Muscle layer of duodenum (tissue), 2 donors: Measurements from ENCODE around the gene RMND1.

Experiments used
- H3K27ac ChIP-seq: one replicate; pipeline ENCODE4 v1.7.0; 2013; ENCODE audit warnings: mild to moderate bottlenecking, low read length
- H3K27me3 ChIP-seq: one replicate; pipeline ENCODE4 v1.7.0; 2013; ENCODE audit warnings: low read depth, mild to moderate bottlenecking, control low read depth, low read length
- H3K36me3 ChIP-seq, 2 donors: one replicate each; pipeline ENCODE4 v1.7.0; 2013; ENCODE audit warnings: low read length in 2 of 2, control low read depth in 1 of 2, mild to moderate bottlenecking in 1 of 2; ENCODE audit not compliant: insufficient read depth in 2 of 2, control insufficient read depth in 1 of 2
- H3K4me1 ChIP-seq, 2 donors: one replicate each; pipeline ENCODE4 v1.7.0; 2013; ENCODE audit warnings: low read length in 2 of 2, mild to moderate bottlenecking in 2 of 2, control low read depth in 1 of 2, moderate library complexity in 1 of 2; ENCODE audit not compliant: insufficient read depth in 2 of 2, control insufficient read depth in 1 of 2
- H3K4me3 ChIP-seq, 2 donors: one replicate each; pipeline ENCODE4 v1.7.0; 2013; ENCODE audit warnings: low read length in 2 of 2, low read depth in 1 of 2, mild to moderate bottlenecking in 1 of 2
- H3K9me3 ChIP-seq, 2 donors: one replicate each; pipeline ENCODE4 v1.7.0; 2013; ENCODE audit warnings: low read length in 2 of 2, control low read depth in 1 of 2, mild to moderate bottlenecking in 1 of 2; ENCODE audit not compliant: control insufficient read depth in 1 of 2
- donor health status: healthy.

The RMND1 gene

GRCh38 chr6:151437401-151437800 is 14.5 kb downstream of the RMND1 start:
- H3K27ac ChIP-seq = no peak overlapping the region
- H3K9me3 ChIP-seq = no peaks in the 10 kb centered on the region
- peaks cover 0 to 4% of the 10 kb centered on the region in 2 donors for H3K4me1 ChIP-seq
- no peak overlapping the region for H3K4me3 ChIP-seq
- peaks cover 0 to 4% of the 10 kb centered on the region in 2 donors for H3K36me3 ChIP-seq
- no peaks in the 10 kb centered on the region for H3K27me3 ChIP-seq

GRCh38 chr6:151436802-151437201 is 15.1 kb downstream of the RMND1 start:
- H3K4me1 ChIP-seq = peaks cover 0 to 4% of the 10 kb centered on the region in 2 donors
- H3K27ac ChIP-seq = no peak overlapping the region
- H3K27me3 ChIP-seq = no peaks in the 10 kb centered on the region
- no peak overlapping the region for H3K4me3 ChIP-seq
- H3K36me3 ChIP-seq = peaks cover 4 to 7% of the 10 kb centered on the region in 2 donors
- H3K9me3 ChIP-seq = no peaks in the 10 kb centered on the region

- Histone ChIP-seq H3K4me1 (no peaks in the 10 kb centered on the region), H3K27ac (no peak overlapping the region), H3K9me3 (no peaks in the 10 kb centered on the region), H3K4me3 (no peak overlapping the region), H3K36me3 (peaks cover 6 to 9% of the 10 kb centered on the region in 2 donors), H3K27me3 (no peaks in the 10 kb centered on the region)
These were observed 15.6 kb downstream of the RMND1 start for GRCh38 chr6:151436300-151436699.

GRCh38 chr6:151434369-151434768 is 17.6 kb downstream of the RMND1 start:
- Histone ChIP-seq H3K9me3 (no peaks in the 10 kb centered on the region), H3K4me3 (no peak overlapping the region), H3K36me3 (peaks cover 24 to 28% of the 10 kb centered on the region in 2 donors), H3K4me1 (no peaks in the 10 kb centered on the region), H3K27ac (no peak overlapping the region), H3K27me3 (no peaks in the 10 kb centered on the region)

GRCh38 chr6:151432651-151433050 is 19.3 kb downstream of the RMND1 start:
- Histone ChIP-seq H3K9me3 (no peaks in the 10 kb centered on the region), H3K4me3 (no peak overlapping the region), H3K36me3 (peaks cover 36 to 37% of the 10 kb centered on the region in 2 donors), H3K27me3 (no peaks in the 10 kb centered on the region), H3K27ac (no peak overlapping the region), H3K4me1 (no peaks in the 10 kb centered on the region)

GRCh38 chr6:151431337-151431736 is 20.6 kb downstream of the RMND1 start:
- Histone ChIP-seq H3K27ac (no peak overlapping the region), H3K4me3 (no peak overlapping the region), H3K9me3 (no peaks in the 10 kb centered on the region), H3K36me3 (peaks cover 38 to 43% of the 10 kb centered on the region in 2 donors), H3K27me3 (no peaks in the 10 kb centered on the region), H3K4me1 (no peaks in the 10 kb centered on the region)

- no peak overlapping the region for H3K4me3 ChIP-seq
- H3K4me1 ChIP-seq = no peaks in the 10 kb centered on the region
- H3K27me3 ChIP-seq = no peaks in the 10 kb centered on the region
- H3K36me3 ChIP-seq = peaks cover 43 to 46% of the 10 kb centered on the region in 2 donors
- H3K27ac ChIP-seq = no peak overlapping the region
- no peaks in the 10 kb centered on the region for H3K9me3 ChIP-seq
These were observed 21.0 kb downstream of the RMND1 start for GRCh38 chr6:151430886-151431285.

- Histone ChIP-seq H3K27me3 (no peaks in the 10 kb centered on the region), H3K9me3 (no peaks in the 10 kb centered on the region), H3K27ac (no peak overlapping the region), H3K36me3 (peaks cover 49 to 57% of the 10 kb centered on the region in 2 donors), H3K4me1 (no peaks in the 10 kb centered on the region), H3K4me3 (no peak overlapping the region)
These were observed 23.7 kb downstream of the RMND1 start for GRCh38 chr6:151428093-151428735.

- Histone ChIP-seq H3K4me3 (no peak overlapping the region), H3K36me3 (peaks cover 37 to 49% of the 10 kb centered on the region in 2 donors), H3K4me1 (no peaks in the 10 kb centered on the region), H3K27me3 (no peaks in the 10 kb centered on the region), H3K27ac (no peak overlapping the region), H3K9me3 (no peaks in the 10 kb centered on the region)
These were observed 26.4 kb downstream of the RMND1 start for GRCh38 chr6:151425561-151425960.

- Histone ChIP-seq H3K4me1 (no peaks in the 10 kb centered on the region), H3K27ac (no peak overlapping the region), H3K9me3 (no peaks in the 10 kb centered on the region), H3K36me3 (peaks cover 24 to 30% of the 10 kb centered on the region in 2 donors), H3K4me3 (no peak overlapping the region), H3K27me3 (no peaks in the 10 kb centered on the region)
These were observed 28.9 kb downstream of the RMND1 start for GRCh38 chr6:151422981-151423380.

- Histone ChIP-seq H3K4me3 (no peak overlapping the region), H3K9me3 (no peaks in the 10 kb centered on the region), H3K27ac (no peak overlapping the region)
These were observed 34.4 kb downstream of the RMND1 start for GRCh38 chr6:151417477-151417876.

More at GRCh38 chr6:151417477-151417876, 34.4 kb downstream of the RMND1 start:
- no peaks in the 10 kb centered on the region for H3K4me1 ChIP-seq
- H3K36me3 ChIP-seq = peaks cover 33 to 36% of the 10 kb centered on the region in 2 donors
- no peaks in the 10 kb centered on the region for H3K27me3 ChIP-seq
